SU-DHL-6 (cell line): ENCODE measurements around the gene CDH23.

Experiments used
- H2AFZ ChIP-seq: fragments of 200-600 bp; sonication (generic); 2 replicates; pipeline ENCODE4 v1.6.1; 2014; ENCODE audit warnings: low read depth, mild to moderate bottlenecking, moderate library complexity, mixed read lengths, antibody characterized with exemption, low read length; ENCODE audit not compliant: severe bottlenecking
- H3F3A ChIP-seq: fragments of 200-600 bp; shearing (Covaris generic); 2 replicates; pipeline ENCODE4 v1.6.0; 2016; ENCODE audit warnings: antibody characterized with exemption, mild to moderate bottlenecking; ENCODE audit not compliant: insufficient read depth
- H3K27ac ChIP-seq: fragments of 200-600 bp; sonication (generic); 2 replicates; pipeline ENCODE4 v1.5.1; 2016; ENCODE audit warnings: low read depth, mild to moderate bottlenecking, low read length, moderate library complexity, mixed read lengths
- H3K27me3 ChIP-seq: fragments of 200-600 bp; sonication (generic), shearing (Covaris generic); 2 replicates; pipeline ENCODE4 v1.6.0; 2014; ENCODE audit warnings: mild to moderate bottlenecking, low read length
- H3K36me3 ChIP-seq: fragments of 200-600 bp; sonication (generic); 2 replicates; pipeline ENCODE4 v1.6.1; 2014; ENCODE audit warnings: mild to moderate bottlenecking, low read length, mixed read lengths
- H3K4me2 ChIP-seq: fragments of 300-600, 200-600 bp; shearing (Covaris generic), sonication (generic); 2 replicates; pipeline ENCODE4 v1.6.0; 2014; ENCODE audit warnings: low read length, low read depth, mild to moderate bottlenecking; ENCODE audit not compliant: poor library complexity, severe bottlenecking
- H3K4me3 ChIP-seq: fragments of 200-600 bp; sonication (generic); 2 replicates; pipeline ENCODE4 v1.5.1; 2014; ENCODE audit warnings: antibody characterized with exemption, low read length, mild to moderate bottlenecking, mixed read lengths; ENCODE audit not compliant: insufficient read depth, poor library complexity, severe bottlenecking
- H3K79me2 ChIP-seq: fragments of 200-600 bp; sonication (generic); 2 replicates; pipeline ENCODE4 v1.6.1; 2014; ENCODE audit warnings: mild to moderate bottlenecking, low read length, moderate library complexity; ENCODE audit not compliant: insufficient read depth
- H3K9ac ChIP-seq: fragments of 200-600 bp; sonication (generic); 2 replicates; pipeline ENCODE4 v1.7.0; 2014; ENCODE audit warnings: mild to moderate bottlenecking, low read length
- H3K9me2 ChIP-seq: fragments of 200-600 bp; sonication (generic); replicated peaks from 2 replicates; pipeline ENCODE4 v1.6.1; 2014; ENCODE audit warnings: low read length; ENCODE audit not compliant: insufficient read depth
- H3K9me3 ChIP-seq: fragments of 200-600 bp; sonication (generic); 2 replicates; pipeline ENCODE4 v1.6.1; 2014; ENCODE audit warnings: low read length, mixed read lengths; ENCODE audit not compliant: insufficient read depth
- H4K20me1 ChIP-seq: fragments of 200-600 bp; sonication (generic); 2 replicates; pipeline ENCODE4 v1.6.1; 2014; ENCODE audit warnings: low read depth, mild to moderate bottlenecking, antibody characterized with exemption, low read length, moderate library complexity, mixed read lengths
- CTCF ChIP-seq: fragments of 200-600 bp; sonication (generic); IDR thresholded peaks from one replicate; pipeline ENCODE4 v1.5.1; 2017; ENCODE audit warnings: antibody characterized with exemption, mild to moderate bottlenecking, low read length, moderate library complexity; ENCODE audit not compliant: insufficient read depth, poor library complexity, severe bottlenecking
- EZH2phosphoT487 ChIP-seq: fragments of 200-600 bp; sonication (generic), shearing (Covaris generic); conservative IDR thresholded peaks from 2 replicates; pipeline ENCODE4 v1.6.1; 2018; ENCODE audit warnings: mild to moderate bottlenecking, antibody characterized with exemption, low read length, moderate library complexity, mixed read lengths

Gene CDH23

GRCh38 chr10:71530781-71531180 is 134.1 kb downstream of the CDH23 start:
- Histone ChIP-seq H3F3A (no peaks in the 10 kb centered on the region), H3K9me2 (no peaks in the 10 kb centered on the region), H3K27me3 (no peaks in the 10 kb centered on the region), H3K27ac (no peak overlapping the region), H3K4me3 (no peak overlapping the region), H4K20me1 (no peaks in the 10 kb centered on the region), H3K9me3 (no peaks in the 10 kb centered on the region), H3K9ac (no peak overlapping the region), H3K79me2 (no peaks in the 10 kb centered on the region), H3K36me3 (no peaks in the 10 kb centered on the region), H2AFZ (no peak overlapping the region), H3K4me2 (no peak overlapping the region)
- no peak for TF ChIP-seq EZH2phosphoT487
- no peak for TF ChIP-seq CTCF

- no peak overlapping the region for H3K4me2 ChIP-seq
- H3K9ac ChIP-seq: no peak overlapping the region
- no peaks in the 10 kb centered on the region for H3K79me2 ChIP-seq
- H3K27ac ChIP-seq: no peak overlapping the region
- TF ChIP-seq EZH2phosphoT487 (no peak), CTCF (no peak)
- no peaks in the 10 kb centered on the region for H3K36me3 ChIP-seq
- H3K4me3 ChIP-seq: no peak overlapping the region
- H2AFZ ChIP-seq: no peak overlapping the region
- H3F3A ChIP-seq: no peaks in the 10 kb centered on the region
- no peaks in the 10 kb centered on the region for H4K20me1 ChIP-seq
- H3K27me3 ChIP-seq: no peaks in the 10 kb centered on the region
- no peaks in the 10 kb centered on the region for H3K9me3 ChIP-seq
- no peaks in the 10 kb centered on the region for H3K9me2 ChIP-seq
Observed at GRCh38 chr10:71531485-71532446, 135.0 kb downstream of the CDH23 start.

GRCh38 chr10:71532878-71533277 is 136.2 kb downstream of the CDH23 start:
- no peaks in the 10 kb centered on the region for H3K36me3 ChIP-seq
- no peak overlapping the region for H3K27ac ChIP-seq
- no peak overlapping the region for H2AFZ ChIP-seq

More at GRCh38 chr10:71532878-71533277, 136.2 kb downstream of the CDH23 start:
- Histone ChIP-seq H3K9ac (no peak overlapping the region), H3K4me2 (no peak overlapping the region), H3K79me2 (no peaks in the 10 kb centered on the region), H3K27me3 (no peaks in the 10 kb centered on the region), H3F3A (no peaks in the 10 kb centered on the region), H3K9me2 (no peaks in the 10 kb centered on the region), H3K9me3 (no peaks in the 10 kb centered on the region), H3K4me3 (no peak overlapping the region), H4K20me1 (no peaks in the 10 kb centered on the region)
- no peak for TF ChIP-seq CTCF
- TF ChIP-seq EZH2phosphoT487: no peak
